Osteoblast (primary cell): Measurements from ENCODE around the gene OLFM1. TPM values are rescaled to one million over a fixed set of nuclear protein-coding genes. Genes with fewer than 3 reads are reported as not detected.

Source experiments
- DNase-seq: peaks from one replicate; pipeline ENCODE4 v3.0.0; 2011; ENCODE audit warnings: low spot score, mixed read lengths; ENCODE audit not compliant: insufficient read length; ENCODE audit errors: missing footprints
- H2AFZ ChIP-seq: 2 replicates; pipeline ENCODE4 v1.6.0; 2011; ENCODE audit warnings: mild to moderate bottlenecking, low read length
- H3K27ac ChIP-seq: 2 replicates; pipeline ENCODE4 v1.5.1; 2011; ENCODE audit warnings: mild to moderate bottlenecking, low read depth, low read length, moderate library complexity
- H3K27me3 ChIP-seq: 2 replicates; pipeline ENCODE4 v1.6.0; 2012; ENCODE audit warnings: mild to moderate bottlenecking, control low read depth, inconsistent platforms, low read length, moderate library complexity; ENCODE audit not compliant: insufficient read depth
- H3K36me3 ChIP-seq: 2 replicates; pipeline ENCODE4 v1.5.1; 2011; ENCODE audit warnings: mild to moderate bottlenecking, low read length, control low read depth, moderate library complexity; ENCODE audit not compliant: insufficient read depth
- H3K4me1 ChIP-seq: 2 replicates; pipeline ENCODE4 v1.5.1; 2011; ENCODE audit warnings: mild to moderate bottlenecking, low read length, control low read depth, moderate library complexity; ENCODE audit not compliant: insufficient read depth
- H3K4me2 ChIP-seq: 2 replicates; pipeline ENCODE4 v1.6.0; 2011; ENCODE audit warnings: mild to moderate bottlenecking, low read length; ENCODE audit not compliant: insufficient read depth
- H3K4me3 ChIP-seq: fragments of 200-600 bp; sonication (generic); 3 replicates; pipeline ENCODE4 v1.5.1; 2012; ENCODE audit warnings: mild to moderate bottlenecking, low read length, inconsistent platforms; ENCODE audit not compliant: insufficient read depth
- H3K79me2 ChIP-seq: 2 replicates; pipeline ENCODE4 v1.6.0; 2012; ENCODE audit warnings: mild to moderate bottlenecking, low read length, control low read depth, inconsistent platforms; ENCODE audit not compliant: insufficient read depth
- H3K9me3 ChIP-seq: 2 replicates; pipeline ENCODE4 v1.5.1; 2011; ENCODE audit warnings: low read depth, low read length, control low read depth
- H4K20me1 ChIP-seq: 2 replicates; pipeline ENCODE4 v1.6.0; 2012; ENCODE audit warnings: mild to moderate bottlenecking, low read length, control low read depth; ENCODE audit not compliant: insufficient read depth
- CTCF ChIP-seq: IDR thresholded peaks from 2 replicates; pipeline ENCODE4 v1.5.1; 2011; ENCODE audit warnings: mild to moderate bottlenecking, low read depth, low read length, moderate library complexity; ENCODE audit errors: extremely low read depth
- total RNA-seq: library from RNA; depleted of rRNA; stranded (reverse); fragments of >200 nt; gene quantifications from 2 replicates; pipeline ENCODE4 v1.2.3, GENCODE V29; 2012

OLFM1 gene
- total RNA-seq, 1 donor: under 0.01 TPM

DNA sequence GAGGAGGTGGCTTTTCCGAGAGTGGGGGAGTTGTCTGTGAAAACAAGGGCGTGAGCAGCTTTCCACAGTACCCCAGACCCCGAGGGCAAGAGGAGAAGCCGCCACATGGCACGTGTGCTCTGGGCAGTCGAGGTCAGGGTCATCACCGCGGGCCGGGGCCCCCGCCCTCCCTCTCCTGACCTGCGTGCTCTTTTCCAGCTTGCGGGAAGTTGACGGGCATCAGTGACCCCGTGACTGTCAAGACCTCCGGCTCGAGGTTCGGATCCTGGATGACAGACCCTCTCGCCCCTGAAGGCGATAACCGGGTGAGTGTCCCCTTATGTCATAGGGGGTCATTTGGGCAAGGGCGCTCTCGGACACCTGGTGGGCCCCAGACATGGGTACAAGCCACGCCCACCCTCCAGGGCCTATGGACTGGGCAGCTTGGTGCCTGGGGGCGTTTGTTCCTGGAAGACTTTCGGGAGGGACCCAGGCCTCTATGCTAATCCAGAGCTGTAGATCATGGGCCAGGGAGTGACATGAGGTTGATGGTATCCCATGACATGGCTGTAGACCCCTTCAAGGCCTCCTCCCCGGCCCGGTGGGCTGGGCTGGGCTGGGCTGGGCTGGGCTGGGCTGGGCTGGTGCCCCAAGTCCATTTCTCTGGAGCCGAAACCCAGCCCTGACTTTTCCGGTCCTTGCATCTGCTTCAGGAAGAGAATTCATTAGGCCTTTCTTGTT lies 19.2 kb downstream of the OLFM1 start:
- Histone ChIP-seq H3K4me1 (no peaks in the 10 kb centered on the region), H3K79me2 (no peaks in the 10 kb centered on the region), H3K36me3 (no peaks in the 10 kb centered on the region), H4K20me1 (no peaks in the 10 kb centered on the region), H3K9me3 (no peaks in the 10 kb centered on the region), H2AFZ (no peak overlapping the region), H3K4me2 (no peak overlapping the region), H3K27me3 (no peaks in the 10 kb centered on the region), H3K27ac (no peak overlapping the region), H3K4me3 (no peak overlapping the region)
- TF ChIP-seq CTCF: no peak
- no peak for DNase-seq

GRCh38 chr9:135107581-135108235 lies 20.2 kb downstream of the OLFM1 start:
- no peak overlapping the region for H3K27ac ChIP-seq
- no peak for DNase-seq
- H3K27me3 ChIP-seq: no peaks in the 10 kb centered on the region
- H3K36me3 ChIP-seq: no peaks in the 10 kb centered on the region
- H3K79me2 ChIP-seq: no peaks in the 10 kb centered on the region
- no peaks in the 10 kb centered on the region for H3K9me3 ChIP-seq
- no peak overlapping the region for H3K4me2 ChIP-seq
- TF ChIP-seq CTCF: no peak
- no peak overlapping the region for H2AFZ ChIP-seq
- H3K4me3 ChIP-seq: no peak overlapping the region
- no peaks in the 10 kb centered on the region for H4K20me1 ChIP-seq
- no peaks in the 10 kb centered on the region for H3K4me1 ChIP-seq

GRCh38 chr9:135108831-135109510 lies 21.5 kb downstream of the OLFM1 start:
- TF ChIP-seq CTCF: no peak

GRCh38 chr9:135109650-135110049 lies 22.2 kb downstream of the OLFM1 start:
- Histone ChIP-seq H3K9me3 (no peaks in the 10 kb centered on the region), H3K4me3 (no peak overlapping the region), H4K20me1 (no peaks in the 10 kb centered on the region), H3K27ac (no peak overlapping the region), H2AFZ (no peak overlapping the region), H3K27me3 (no peaks in the 10 kb centered on the region), H3K36me3 (no peaks in the 10 kb centered on the region), H3K4me1 (no peaks in the 10 kb centered on the region), H3K79me2 (no peaks in the 10 kb centered on the region), H3K4me2 (no peak overlapping the region)
- TF ChIP-seq CTCF: no peak
- DNase-seq: no peak

More at GRCh38 chr9:135108831-135109510, 21.5 kb downstream of the OLFM1 start:
- Histone ChIP-seq H4K20me1 (no peaks in the 10 kb centered on the region), H3K4me2 (no peak overlapping the region), H3K27me3 (no peaks in the 10 kb centered on the region), H3K27ac (no peak overlapping the region), H2AFZ (no peak overlapping the region), H3K4me3 (no peak overlapping the region), H3K9me3 (no peaks in the 10 kb centered on the region), H3K79me2 (no peaks in the 10 kb centered on the region), H3K4me1 (no peaks in the 10 kb centered on the region), H3K36me3 (no peaks in the 10 kb centered on the region)
- peak; percentile 56 for DNase-seq
